ENCODE measurements around the gene POLR2L. TPM values are rescaled to one million over a fixed set of nuclear protein-coding genes. Genes with fewer than 3 reads are reported as not detected.

Gene POLR2L
- total RNA-seq, 4 donors from 2014 or later = 71.4 to 189 (median 92.3) TPM

- no peaks in the 10 kb centered on the region for H3K9me3 ChIP-seq
- H3K4me1 ChIP-seq = peaks cover 74 to 95% (median 90%) of the 10 kb centered on the region in 4 donors
- peak overlapping the region; percentile 88 to 93 (median 90) for H3K27ac ChIP-seq (replicated peaks in 1 of 4)
- peaks cover 29 to 40% (median 39%) of the 10 kb centered on the region in 4 donors for H3K36me3 ChIP-seq
- TF ChIP-seq, protein P1, sequence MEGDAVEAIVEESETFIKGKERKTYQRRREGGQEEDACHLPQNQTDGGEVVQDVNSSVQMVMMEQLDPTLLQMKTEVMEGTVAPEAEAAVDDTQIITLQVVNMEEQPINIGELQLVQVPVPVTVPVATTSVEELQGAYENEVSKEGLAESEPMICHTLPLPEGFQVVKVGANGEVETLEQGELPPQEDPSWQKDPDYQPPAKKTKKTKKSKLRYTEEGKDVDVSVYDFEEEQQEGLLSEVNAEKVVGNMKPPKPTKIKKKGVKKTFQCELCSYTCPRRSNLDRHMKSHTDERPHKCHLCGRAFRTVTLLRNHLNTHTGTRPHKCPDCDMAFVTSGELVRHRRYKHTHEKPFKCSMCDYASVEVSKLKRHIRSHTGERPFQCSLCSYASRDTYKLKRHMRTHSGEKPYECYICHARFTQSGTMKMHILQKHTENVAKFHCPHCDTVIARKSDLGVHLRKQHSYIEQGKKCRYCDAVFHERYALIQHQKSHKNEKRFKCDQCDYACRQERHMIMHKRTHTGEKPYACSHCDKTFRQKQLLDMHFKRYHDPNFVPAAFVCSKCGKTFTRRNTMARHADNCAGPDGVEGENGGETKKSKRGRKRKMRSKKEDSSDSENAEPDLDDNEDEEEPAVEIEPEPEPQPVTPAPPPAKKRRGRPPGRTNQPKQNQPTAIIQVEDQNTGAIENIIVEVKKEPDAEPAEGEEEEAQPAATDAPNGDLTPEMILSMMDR (IDR thresholded peaks at IDR 0.05) = peak in 1 of 3 experiments; percentile 8
- no peak for TF ChIP-seq EP300 (IDR thresholded peaks at IDR 0.05)
- peak; percentile 49 for TF ChIP-seq POLR2A (IDR thresholded peaks at IDR 0.05; ENCODE audit: low read depth)
- peak; percentile 84 to 88 for TF ChIP-seq POLR2AphosphoS5 (IDR thresholded peaks at IDR 0.05)
- H3K27me3 ChIP-seq = peaks cover 0 to 29% (median 18%) of the 10 kb centered on the region in 4 donors
- DNase-seq (ENCODE audit: extremely low spot score) = no peak
- intact Hi-C loops (cut with DNase I) = no loop called here
- WGBS = 17% methylated on average over 13 of the region's 31 CpGs
- H3K4me3 ChIP-seq = peak overlapping the region; percentile 78 to 94 (median 84)
Observed at GRCh38 chr11:834371-835316, 7.7 kb downstream of the POLR2L start.

DNA sequence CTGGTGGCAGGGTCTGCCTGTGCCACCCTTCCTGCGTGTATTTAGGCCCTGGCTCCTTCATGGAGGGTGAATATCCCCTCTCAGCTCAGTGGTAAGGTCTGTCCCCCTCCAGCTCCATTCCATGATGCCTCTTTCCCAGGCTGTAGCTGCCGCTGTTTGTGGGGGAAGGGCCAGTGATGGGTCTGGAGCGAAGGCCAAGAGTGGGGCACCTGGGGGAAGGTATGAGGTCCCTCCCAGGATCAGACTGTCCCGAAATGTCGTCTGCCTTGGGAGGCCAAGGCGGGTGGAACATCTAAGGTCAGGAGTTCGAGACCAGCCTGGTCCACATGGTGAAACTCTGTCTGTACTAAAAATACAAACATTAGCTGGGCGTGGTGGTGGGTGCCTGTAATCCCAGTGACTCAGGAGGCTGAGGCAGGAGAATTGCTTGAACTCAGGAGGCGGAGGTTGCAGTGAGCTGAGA is 8.4 kb downstream of the POLR2L start:
- WGBS = 34% methylated on average over 9 of the region's 9 CpGs
- intact Hi-C loops (cut with DNase I) = no loop called here
- Histone ChIP-seq H3K27ac (replicated peaks in 1 of 4) (peak overlapping the region; percentile 88 to 93 (median 90)), H3K4me1 (peaks cover 77 to 95% (median 92%) of the 10 kb centered on the region in 4 donors), H3K9me3 (no peaks in the 10 kb centered on the region), H3K4me3 (peak overlapping the region; percentile 78 to 94 (median 84)), H3K27me3 (peaks cover 0 to 37% (median 25%) of the 10 kb centered on the region in 4 donors), H3K36me3 (peaks cover 23 to 32% (median 31%) of the 10 kb centered on the region in 4 donors)
- DNase-seq (ENCODE audit: extremely low spot score) = no peak
- TF ChIP-seq POLR2AphosphoS5 (IDR thresholded peaks at IDR 0.05) (peak; percentile 45 to 51), POLR2A (IDR thresholded peaks at IDR 0.05; ENCODE audit: low read depth) (no peak), EP300 (IDR thresholded peaks at IDR 0.05) (no peak)

DNA sequence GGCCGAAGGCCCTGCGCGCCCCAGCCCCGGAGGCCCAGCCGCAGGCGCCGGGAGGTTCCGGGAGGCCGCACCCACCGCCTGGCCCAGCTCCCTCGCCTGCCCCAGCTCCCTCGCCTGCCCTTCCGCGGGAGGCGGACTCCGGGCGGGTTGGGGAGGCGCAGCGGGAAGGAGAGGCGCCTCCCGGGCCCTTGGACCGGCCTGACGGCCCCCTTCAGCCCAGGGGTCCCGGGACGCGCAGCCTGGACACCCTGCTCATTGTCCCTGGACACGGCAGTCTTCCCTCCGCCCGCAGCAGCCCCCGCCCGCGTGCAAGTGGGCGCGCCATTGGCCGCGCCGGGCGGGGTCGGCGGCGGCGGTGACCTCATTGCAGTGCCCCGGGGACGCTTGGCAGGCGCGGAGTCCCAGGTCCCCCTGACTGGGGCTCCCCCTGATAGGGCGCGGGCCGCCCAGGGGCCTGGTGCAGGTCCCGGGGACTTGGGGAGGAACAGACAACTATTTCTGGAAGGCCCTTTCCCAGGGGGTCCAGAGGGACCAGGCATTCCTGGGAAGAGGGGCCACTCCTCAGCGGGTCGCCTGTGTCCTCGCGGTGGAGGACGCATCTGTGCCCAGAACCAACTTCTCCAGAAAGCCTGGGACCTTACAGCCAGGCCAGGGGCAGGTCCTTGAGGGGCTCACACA is 9.1 kb downstream of the POLR2L start:
- H3K27me3 ChIP-seq = peaks cover 0 to 43% (median 31%) of the 10 kb centered on the region in 4 donors
- DNase-seq (ENCODE audit: extremely low spot score) = no peak
- WGBS = under 1% methylated on average over 24 of the region's 55 CpGs
- peaks cover 17 to 26% (median 25%) of the 10 kb centered on the region in 4 donors for H3K36me3 ChIP-seq
- H3K4me3 ChIP-seq = peak overlapping the region; percentile 78 to 94 (median 84)
- H3K4me1 ChIP-seq = peaks cover 79 to 95% (median 92%) of the 10 kb centered on the region in 4 donors
- intact Hi-C loops (cut with DNase I) = no loop called here
- no peaks in the 10 kb centered on the region for H3K9me3 ChIP-seq
- TF ChIP-seq POLR2A (IDR thresholded peaks at IDR 0.05; ENCODE audit: low read depth) (peak; percentile 19), EP300 (IDR thresholded peaks at IDR 0.05) (no peak), POLR2AphosphoS5 (IDR thresholded peaks at IDR 0.05) (peak; percentile 35 to 55)
- TF ChIP-seq, protein P1 (IDR thresholded peaks at IDR 0.05) = no peak
- peak overlapping the region; percentile 88 to 93 (median 90) for H3K27ac ChIP-seq (replicated peaks in 1 of 4)

GRCh38 chr11:832529-833113 is 9.7 kb downstream of the POLR2L start, which contains the start of gene CD151:
Gene CD151 (plus strand): TSS chr11:832952. CDS start chr11:836070, 3,118 bp downstream.
- intact Hi-C loops (cut with DNase I) = no loop called here
- no peaks in the 10 kb centered on the region for H3K9me3 ChIP-seq
- 10% methylated on average over 11 of the region's 67 CpGs for WGBS
- H3K27ac ChIP-seq (replicated peaks in 1 of 4) = peak within 1 kb of the TSS; percentile 88 to 93 (median 90)
- peak within 1 kb of the TSS; percentile 78 to 94 (median 84) for H3K4me3 ChIP-seq
- H3K4me1 ChIP-seq = peaks cover 85 to 95% (median 94%) of the 10 kb centered on the region in 4 donors
- peaks cover 11 to 19% (median 18%) of the 10 kb centered on the region in 4 donors for H3K36me3 ChIP-seq
- TF ChIP-seq POLR2AphosphoS5 (IDR thresholded peaks at IDR 0.05) = peak in 1 of 2 donors; percentile 76
- no peak for TF ChIP-seq EP300 (IDR thresholded peaks at IDR 0.05)
- TF ChIP-seq, protein P1 (IDR thresholded peaks at IDR 0.05) = peak in 1 of 3 experiments; percentile 41
- TF ChIP-seq POLR2A (IDR thresholded peaks at IDR 0.05; ENCODE audit: low read depth) = no peak
- peaks cover 0 to 49% (median 37%) of the 10 kb centered on the region in 4 donors for H3K27me3 ChIP-seq
- DNase-seq (ENCODE audit: extremely low spot score) = no peak
